Common myeloid progenitor, CD34-positive (primary cell): Measurements from ENCODE around the gene AGPAT2.
A peak's percentile ranks its signal among the peaks of the same experiment; 100 is the strongest.

Source experiments
- CTCF ChIA-PET: fragments of 350-600 bp; sonication (Branson Sonifier 250); formaldehyde crosslinking; loops from one replicate; lab custom pipeline; 2021; ENCODE audit warnings: antibody characterized with exemption; lab: Charles Lee
- POLR2A ChIA-PET: fragments of 350-600 bp; sonication (Branson Sonifier 250); formaldehyde crosslinking; loops from one replicate; lab custom pipeline; 2021; ENCODE audit warnings: antibody characterized with exemption; lab: Charles Lee
- DNase-seq, 3 donors: peaks; one replicate each; pipeline versions ENCODE4 v3.0.0 to v3.0.0-alpha.2; 2013
- H3K27ac ChIP-seq, 2 experiments: 1 replicate in 1 of 2; 2 replicates in 1 of 2; pipeline ENCODE4 v1.7.0; 2013; ENCODE audit warnings: inconsistent platforms in 2 of 2, low read length in 2 of 2, mild to moderate bottlenecking in 2 of 2, low read depth in 1 of 2, moderate library complexity in 1 of 2; ENCODE audit not compliant: severe bottlenecking in 2 of 2, insufficient read depth in 1 of 2, poor library complexity in 1 of 2
- H3K27me3 ChIP-seq, 5 experiments: replicated peaks in 2 of 5; 1 replicate in 3 of 5; 2 replicates in 2 of 5; pipeline versions ENCODE4 v1.6.1 to v1.7.0; 2013; ENCODE audit warnings: low read length in 4 of 5, mild to moderate bottlenecking in 2 of 5, moderate library complexity in 2 of 5, inconsistent platforms in 1 of 5; ENCODE audit not compliant: insufficient read depth in 5 of 5, control insufficient read depth in 4 of 5
- H3K36me3 ChIP-seq, 4 experiments: 1 replicate in 2 of 4; 2 replicates in 2 of 4; pipeline versions ENCODE4 v1.6.1 to v1.7.0; 2013; ENCODE audit warnings: low read length in 3 of 4, control low read depth in 1 of 4, mild to moderate bottlenecking in 1 of 4; ENCODE audit not compliant: control insufficient read depth in 4 of 4, insufficient read depth in 4 of 4
- H3K4me1 ChIP-seq, 4 experiments: 1 replicate in 3 of 4; 2 replicates in 1 of 4; pipeline versions ENCODE4 v1.6.1 to v1.7.1; 2013; ENCODE audit warnings: low read length in 3 of 4, mild to moderate bottlenecking in 3 of 4, control low read depth in 1 of 4, inconsistent platforms in 1 of 4, moderate library complexity in 1 of 4; ENCODE audit not compliant: control insufficient read depth in 4 of 4, insufficient read depth in 4 of 4; ENCODE audit errors: control extremely low read depth in 1 of 4
- H3K4me3 ChIP-seq, 7 experiments: 1 replicate in 4 of 7; 2 replicates in 3 of 7; pipeline versions ENCODE4 v1.5.1 to v1.7.0; 2013; ENCODE audit warnings: mild to moderate bottlenecking in 7 of 7, low read length in 6 of 7, moderate library complexity in 6 of 7, inconsistent platforms in 2 of 7, low read depth in 2 of 7, control low read depth in 1 of 7; ENCODE audit not compliant: insufficient read depth in 4 of 7, control insufficient read depth in 1 of 7; ENCODE audit errors: extremely low read depth in 1 of 7
- H3K9me3 ChIP-seq, 5 experiments: 1 replicate in 4 of 5; 2 replicates in 1 of 5; pipeline versions ENCODE4 v1.6.1 to v1.7.1; 2013; ENCODE audit warnings: low read length in 4 of 5, mild to moderate bottlenecking in 2 of 5, inconsistent platforms in 1 of 5, low read depth in 1 of 5, moderate library complexity in 1 of 5; ENCODE audit not compliant: control insufficient read depth in 4 of 5, insufficient read depth in 2 of 5; ENCODE audit errors: control extremely low read depth in 1 of 5
- WGBS: methylation state at CpG from one replicate; pipeline ENCODE4 v1.1.5; 2013; ENCODE audit not compliant: insufficient coverage; 5-methylcytosine and 5-hydroxymethylcytosine counted together

The AGPAT2 gene

GRCh38 chr9:136729144-136729543, 41.9 kb upstream of the AGPAT2 start:
- H3K4me1 ChIP-seq = peaks cover 4 to 43% (median 41%) of the 10 kb centered on the region in 4 experiments
- WGBS = 73% methylated on average over 7 of the region's 7 CpGs
- ChIA-PET POLR2A (interaction anchor here (1.1 to 5.9 kb wide), 9 partner anchors 12 to 72 kb away, joined by 4 to 128 read pairs (median 6); partner anchors contain the start of genes AGPAT2 and EGFL7), CTCF (interaction anchor here (0.5 to 6.1 kb wide), 22 partner anchors 8 to 167 kb away, joined by 3 to 92 read pairs (median 4); partner anchors contain the start of genes DIPK1B, LCN10, LCN15 and LCN8)
- H3K36me3 ChIP-seq = peaks cover 0 to 28% (median 18%) of the 10 kb centered on the region in 4 experiments
- DNase-seq = no peak
- no peaks in the 10 kb centered on the region for H3K27me3 ChIP-seq
- peaks cover 0 to 1% (median 0%) of the 10 kb centered on the region in 5 experiments for H3K9me3 ChIP-seq
- H3K4me3 ChIP-seq = peak overlapping the region in 6 of 7 experiments; percentile 53 to 95 (median 80)
- H3K27ac ChIP-seq = peak overlapping the region in 1 of 2 experiments; percentile 22

- ChIA-PET CTCF (interaction anchor here (0.5 to 6.1 kb wide), 19 partner anchors 8 to 168 kb away, joined by 3 to 92 read pairs (median 5); partner anchors contain the start of genes DIPK1B, LCN10, LCN15 and LCN8), POLR2A (interaction anchor here (0.6 to 5.9 kb wide), 15 partner anchors 12 to 78 kb away, joined by 3 to 128 read pairs (median 5); partner anchors contain the start of genes AGPAT2 and EGFL7)
- Histone ChIP-seq H3K27me3 (no peaks in the 10 kb centered on the region), H3K9me3 (peaks cover 0 to 1% (median 0%) of the 10 kb centered on the region in 5 experiments), H3K4me1 (peaks cover 4 to 43% (median 42%) of the 10 kb centered on the region in 4 experiments), H3K27ac (peak overlapping the region in 1 of 2 experiments; percentile 58), H3K36me3 (peaks cover 2 to 33% (median 23%) of the 10 kb centered on the region in 4 experiments), H3K4me3 (peak overlapping the region; percentile 53 to 95 (median 79))
- 3% methylated on average over 46 of the region's 53 CpGs for WGBS
- no peak for DNase-seq
These were observed 41.4 kb upstream of the AGPAT2 start for GRCh38 chr9:136728548-136729123.

- under 1% methylated on average over 57 of the region's 66 CpGs for WGBS
- peak; percentile 89 to 95 (median 93) for DNase-seq
- Histone ChIP-seq H3K36me3 (peaks cover 2 to 39% (median 27%) of the 10 kb centered on the region in 4 experiments), H3K27ac (peak overlapping the region; percentile 54 to 84), H3K4me3 (peak overlapping the region; percentile 73 to 99 (median 82)), H3K27me3 (no peaks in the 10 kb centered on the region), H3K9me3 (peaks cover 0 to 1% (median 0%) of the 10 kb centered on the region in 5 experiments), H3K4me1 (peaks cover 4 to 43% (median 42%) of the 10 kb centered on the region in 4 experiments)
- ChIA-PET POLR2A (interaction anchor here (0.6 to 5.9 kb wide), 14 partner anchors 12 to 77 kb away, joined by 3 to 128 read pairs (median 6); partner anchors contain the start of genes AGPAT2 and EGFL7), CTCF (interaction anchor here (1.0 to 6.1 kb wide), 14 partner anchors 9 to 94 kb away, joined by 3 to 92 read pairs (median 10); partner anchors contain the start of genes DIPK1B, LCN10 and LCN8)
These were observed 40.9 kb upstream of the AGPAT2 start for GRCh38 chr9:136728080-136728547.

- POLR2A ChIA-PET = interaction anchor here (0.6 to 5.9 kb wide), 8 partner anchors 11 to 330 kb away, joined by 3 to 128 read pairs (median 13); no protein-coding TSS in a partner anchor
- peak; percentile 70 to 88 (median 85) for DNase-seq
- peaks cover 4 to 44% (median 43%) of the 10 kb centered on the region in 4 experiments for H3K4me1 ChIP-seq
- H3K27me3 ChIP-seq = no peaks in the 10 kb centered on the region
- CTCF ChIA-PET = interaction anchor here (0.7 to 6.1 kb wide), 21 partner anchors 10 to 173 kb away, joined by 3 to 92 read pairs (median 4); partner anchors contain the start of genes DIPK1B, LCN15 and LCN8
- H3K36me3 ChIP-seq = peaks cover 6 to 53% (median 39%) of the 10 kb centered on the region in 4 experiments
- peak overlapping the region; percentile 73 to 99 (median 82) for H3K4me3 ChIP-seq
- H3K9me3 ChIP-seq = peaks cover 0 to 1% (median 0%) of the 10 kb centered on the region in 5 experiments
- peak overlapping the region; percentile 54 to 84 for H3K27ac ChIP-seq
- 15% methylated on average over 14 of the region's 18 CpGs for WGBS
These were observed 39.5 kb upstream of the AGPAT2 start for GRCh38 chr9:136726631-136727191.

GRCh38 chr9:136726118-136726517, 38.9 kb upstream of the AGPAT2 start:
- Histone ChIP-seq H3K27me3 (no peaks in the 10 kb centered on the region), H3K9me3 (no peaks in the 10 kb centered on the region), H3K27ac (peak overlapping the region in 1 of 2 experiments; percentile 84), H3K36me3 (peaks cover 6 to 58% (median 43%) of the 10 kb centered on the region in 4 experiments), H3K4me1 (peaks cover 4 to 50% (median 45%) of the 10 kb centered on the region in 4 experiments), H3K4me3 (peak overlapping the region in 5 of 7 experiments; percentile 79 to 99 (median 88))
- ChIA-PET CTCF (interaction anchor here (0.7 to 6.1 kb wide), 14 partner anchors 10 to 101 kb away, joined by 3 to 92 read pairs (median 3); partner anchors contain the start of gene DIPK1B), POLR2A (interaction anchor here (1.0 to 5.9 kb wide), 5 partner anchors 10 to 54 kb away, joined by 3 to 128 read pairs (median 9); no protein-coding TSS in a partner anchor)
- DNase-seq = no peak
- 73% methylated on average over 16 of the region's 16 CpGs for WGBS

- 94% methylated on average over 9 of the region's 10 CpGs for WGBS
- no peak for DNase-seq
- Histone ChIP-seq H3K36me3 (peaks cover 6 to 64% (median 47%) of the 10 kb centered on the region in 4 experiments), H3K4me1 (peaks cover 4 to 52% (median 46%) of the 10 kb centered on the region in 4 experiments), H3K27me3 (no peaks in the 10 kb centered on the region), H3K9me3 (no peaks in the 10 kb centered on the region), H3K27ac (no peak overlapping the region), H3K4me3 (peak overlapping the region in 3 of 7 experiments; percentile 16 to 82 (median 79))
- ChIA-PET CTCF (interaction anchor here (0.8 to 6.1 kb wide), 8 partner anchors 9 to 62 kb away, joined by 3 to 92 read pairs (median 3); partner anchors contain the start of gene DIPK1B), POLR2A (interaction anchor here (5.1 to 5.9 kb wide), 2 partner anchors 9 to 23 kb away, joined by 44 to 128 read pairs; no protein-coding TSS in a partner anchor)
These were observed 38.4 kb upstream of the AGPAT2 start for GRCh38 chr9:136725612-136726011.
